SKM-1 (cell line): ENCODE results near the gene DDAH2.

Experiments used
- DNase-seq: peaks from one replicate; lab custom pipeline; 2025; ENCODE audit not compliant: unreplicated experiment; lab: John Stamatoyannopoulos, UW

The DDAH2 gene

DNA sequence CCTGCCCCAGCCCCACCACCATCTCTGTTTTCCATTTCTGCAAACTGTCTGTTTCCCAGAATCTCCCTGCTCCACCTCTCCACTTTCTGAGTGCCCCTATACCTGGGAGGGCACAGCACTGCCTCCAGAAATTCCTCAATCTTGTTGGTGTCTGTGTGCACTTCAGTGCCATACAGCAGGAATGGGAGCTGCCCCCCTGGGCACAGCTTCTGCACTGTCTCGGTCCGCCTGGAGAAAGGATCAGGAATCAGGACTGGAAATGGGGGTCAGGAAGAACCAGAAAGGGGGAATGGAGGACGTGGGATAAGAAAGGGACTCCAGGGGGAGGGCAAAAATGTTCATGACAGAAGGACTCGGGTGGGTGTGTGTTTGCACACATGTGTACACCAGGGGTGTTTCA is 4.6 kb upstream of the DDAH2 start:
- no peak for DNase-seq

DNA sequence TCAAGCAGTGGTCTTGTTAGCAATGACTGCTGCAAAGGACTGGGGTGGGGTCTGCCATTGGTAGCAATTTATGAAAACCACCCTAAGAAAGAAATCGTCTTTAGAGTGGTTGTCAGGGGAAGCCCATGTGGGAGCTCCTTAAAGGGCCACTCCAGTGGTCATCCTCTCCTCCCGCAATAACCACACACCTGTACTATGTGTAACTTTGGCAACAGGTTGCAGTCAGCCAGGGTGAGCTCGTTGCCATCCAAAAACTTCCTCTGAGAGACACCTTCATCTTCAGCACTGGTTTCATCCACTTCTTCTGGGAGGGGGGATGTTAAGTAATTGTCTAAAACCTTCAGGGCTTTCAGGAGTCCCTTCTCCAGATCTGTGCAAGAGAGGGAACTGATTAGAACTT is 2.9 kb upstream of the DDAH2 start:
- no peak for DNase-seq

DNA sequence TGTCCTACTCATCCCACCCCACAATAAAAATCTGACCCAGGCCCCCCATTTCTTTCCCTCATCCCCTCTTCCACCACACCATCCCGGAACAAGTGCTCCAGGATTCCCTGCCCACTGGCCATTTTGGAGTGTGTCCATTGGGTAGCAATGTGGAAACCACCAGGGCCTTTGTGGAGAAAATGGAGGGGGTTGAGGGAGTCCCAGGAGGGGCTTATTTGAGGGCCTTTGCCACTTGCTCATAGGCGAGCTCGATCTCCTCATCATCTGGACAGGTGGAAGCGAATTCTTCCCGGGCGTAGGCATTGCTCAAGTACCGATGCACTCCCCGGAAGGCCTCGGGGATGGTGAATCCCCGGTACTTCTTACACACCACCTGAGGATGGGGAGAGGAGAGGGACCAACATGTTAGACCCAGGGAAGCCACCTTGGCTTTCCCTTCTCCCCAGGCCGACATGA is 1.6 kb upstream of the DDAH2 start:
- no peak for DNase-seq

DNA sequence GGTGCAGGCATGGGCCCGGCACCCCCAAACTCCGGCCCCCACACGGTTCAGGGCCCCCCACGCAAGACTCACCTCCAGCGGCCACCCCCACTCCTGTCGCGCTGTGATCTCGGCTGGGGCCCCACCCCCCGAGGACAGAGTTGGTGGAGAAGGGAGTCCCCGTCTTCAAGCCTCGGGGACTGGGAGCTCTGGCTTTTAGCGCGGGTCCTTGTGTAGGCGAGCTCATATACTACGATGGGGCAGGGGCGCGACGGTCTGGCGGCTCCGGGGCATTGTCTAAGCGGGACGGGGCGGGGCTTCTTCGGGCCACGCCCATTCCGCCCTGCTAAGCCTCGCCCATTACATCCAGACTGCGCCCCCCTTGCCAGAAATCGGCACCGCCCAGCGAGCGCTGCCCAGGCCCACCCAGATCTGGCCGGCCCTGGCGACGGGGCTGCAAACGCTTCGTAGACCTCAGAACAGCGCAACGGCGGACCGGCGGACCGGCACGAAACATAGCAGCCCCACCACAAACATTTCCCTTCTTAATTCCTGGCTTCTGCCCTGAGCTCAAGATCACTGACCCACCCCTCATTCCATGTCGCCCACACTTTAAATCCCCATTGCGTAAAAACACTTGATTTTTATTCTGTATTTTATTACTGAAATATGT is 1.0 kb upstream of the DDAH2 start:
- no peak for DNase-seq

DNA sequence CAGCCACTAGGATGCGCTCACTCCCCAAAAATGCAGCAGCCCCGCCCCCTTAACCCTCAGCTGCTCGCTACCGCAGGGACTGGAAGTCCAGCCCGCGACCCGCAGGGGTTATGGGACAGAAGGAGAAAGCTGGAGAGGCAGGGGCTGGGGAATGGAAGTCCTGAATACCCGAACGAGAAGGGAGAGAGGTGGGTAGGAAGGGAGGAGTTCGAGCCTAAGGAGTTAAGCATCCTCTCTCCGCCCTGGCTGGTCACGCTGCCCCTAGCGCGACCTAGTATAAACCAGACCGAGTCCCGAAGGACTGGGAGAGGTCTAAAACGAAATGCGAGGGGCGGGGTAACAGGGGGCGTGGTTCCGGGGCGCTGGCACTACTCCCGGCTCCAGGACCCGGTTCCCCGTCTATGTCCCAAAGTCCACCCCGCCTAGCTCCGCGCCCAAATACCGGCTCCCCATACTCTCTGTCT is 448 bp upstream of the DDAH2 start:
- DNase-seq: no peak

DNA sequence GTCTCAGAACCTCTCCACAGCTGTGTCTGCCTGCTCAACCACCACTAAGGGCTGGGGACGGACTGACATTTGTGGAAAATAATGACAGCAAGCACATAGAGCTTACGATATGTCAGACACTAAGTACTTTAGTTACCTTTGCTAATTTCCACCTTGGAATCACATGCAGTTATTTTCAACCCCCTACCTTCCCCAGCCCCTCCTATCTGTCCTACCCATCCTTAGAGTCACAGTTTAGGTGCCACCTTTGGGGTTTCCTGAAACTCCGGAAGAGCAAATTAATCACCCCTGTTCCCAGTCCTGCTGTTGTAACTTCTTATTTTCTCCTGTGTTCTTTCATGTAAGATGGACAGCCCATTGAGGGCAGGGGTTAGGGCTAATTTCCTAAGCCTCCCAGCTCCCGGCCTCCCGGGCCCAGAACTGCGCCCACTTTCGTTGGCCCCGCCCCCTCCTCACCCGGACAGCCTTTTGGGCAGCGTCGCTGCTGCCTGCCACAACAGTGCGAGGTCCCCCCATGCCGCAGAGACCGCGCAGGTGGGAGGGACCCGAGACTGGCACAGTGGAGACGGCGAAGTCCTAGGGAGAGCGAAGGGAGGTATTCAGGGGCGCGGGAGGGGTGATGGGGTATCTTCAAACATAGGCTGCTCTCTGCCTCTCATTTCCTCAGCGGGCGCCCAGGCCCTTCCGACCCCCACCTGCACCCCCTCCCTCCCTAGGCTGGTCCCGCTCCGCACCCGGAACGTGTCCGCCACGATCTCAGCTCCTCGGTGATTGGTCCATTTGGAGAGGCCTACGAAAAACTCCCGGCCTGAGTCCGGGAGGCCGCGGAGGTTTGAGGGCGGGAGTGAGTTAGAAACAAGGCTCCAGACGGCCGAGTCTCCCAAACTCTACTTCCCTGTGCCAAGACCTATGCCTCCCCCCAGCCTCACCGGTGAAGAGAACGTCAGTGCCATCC is 1.1 kb downstream of the DDAH2 start:
- peak; percentile 90 for DNase-seq

DNA sequence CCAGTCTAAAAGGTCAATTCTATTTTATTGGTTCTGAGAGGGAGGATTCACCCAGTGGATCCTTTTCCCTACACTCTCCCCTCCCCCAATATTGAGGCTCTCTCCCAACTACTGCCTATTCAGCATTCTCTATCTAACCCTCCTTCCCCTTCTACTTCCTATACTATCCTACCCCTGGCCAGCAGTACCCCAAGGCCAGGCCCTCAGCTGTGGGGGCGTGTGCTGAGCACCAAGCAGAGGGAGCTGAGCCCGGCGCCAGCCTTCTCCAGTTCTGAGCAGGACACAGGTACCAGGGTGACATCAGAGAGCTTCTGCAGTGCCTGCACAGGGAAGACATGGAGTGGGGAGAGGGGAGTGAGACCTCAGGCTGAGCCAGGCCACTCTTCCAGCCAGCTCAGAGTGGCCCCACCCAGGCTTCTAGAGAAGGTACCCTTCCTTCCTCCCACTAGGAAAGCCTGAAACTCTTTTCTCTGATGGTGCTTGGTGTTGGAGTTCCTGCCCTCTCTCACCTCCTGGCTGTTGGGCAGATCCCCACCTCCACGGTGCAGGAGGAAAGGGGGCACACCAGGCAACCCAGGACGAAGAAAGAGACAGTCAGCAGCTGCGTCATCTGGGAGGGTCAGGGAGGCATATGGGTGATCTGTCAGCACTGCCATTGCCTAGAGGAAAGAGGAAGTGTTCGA is 1.9 kb downstream of the DDAH2 start:
- DNase-seq: no peak

DNA sequence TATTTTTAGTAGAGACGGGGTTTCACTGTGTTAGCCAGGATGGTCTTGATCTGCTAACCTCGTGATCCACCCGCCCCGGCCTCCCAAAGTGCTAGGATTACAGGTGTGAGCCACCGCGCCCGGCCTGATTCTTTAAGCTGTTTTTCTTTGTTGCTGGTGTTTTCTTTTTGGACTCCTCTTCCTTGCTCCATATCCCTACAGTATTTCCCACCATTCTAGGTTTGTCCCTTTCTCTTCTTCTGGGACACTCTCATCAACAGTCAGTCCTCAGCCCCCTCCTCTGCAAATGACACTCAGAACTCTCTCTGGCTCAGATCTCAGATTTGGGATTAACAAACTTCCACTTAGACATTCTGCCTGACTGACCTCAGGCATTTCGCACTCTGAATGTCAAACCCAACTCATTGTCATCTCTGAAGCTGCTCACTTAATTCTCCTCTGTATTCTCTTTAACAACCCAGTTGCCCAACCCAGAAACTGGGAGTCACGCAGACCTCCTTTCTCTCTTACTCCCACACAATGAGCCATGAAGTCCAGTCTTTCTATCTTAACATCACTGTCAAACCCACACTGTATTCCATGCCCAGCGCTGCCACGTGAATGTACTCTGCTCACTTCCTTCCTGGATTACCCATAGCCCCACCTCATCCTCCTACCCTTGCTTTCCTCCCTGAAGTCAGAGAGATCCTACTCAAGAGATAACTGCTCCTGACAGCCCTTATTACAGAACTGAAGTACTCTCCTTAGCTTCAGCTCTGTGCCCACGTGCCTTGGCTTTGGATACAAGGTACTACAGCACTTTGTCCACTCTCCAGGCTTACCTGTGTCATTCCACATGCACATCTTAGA is 3.4 kb downstream of the DDAH2 start:
- no peak for DNase-seq

DNA sequence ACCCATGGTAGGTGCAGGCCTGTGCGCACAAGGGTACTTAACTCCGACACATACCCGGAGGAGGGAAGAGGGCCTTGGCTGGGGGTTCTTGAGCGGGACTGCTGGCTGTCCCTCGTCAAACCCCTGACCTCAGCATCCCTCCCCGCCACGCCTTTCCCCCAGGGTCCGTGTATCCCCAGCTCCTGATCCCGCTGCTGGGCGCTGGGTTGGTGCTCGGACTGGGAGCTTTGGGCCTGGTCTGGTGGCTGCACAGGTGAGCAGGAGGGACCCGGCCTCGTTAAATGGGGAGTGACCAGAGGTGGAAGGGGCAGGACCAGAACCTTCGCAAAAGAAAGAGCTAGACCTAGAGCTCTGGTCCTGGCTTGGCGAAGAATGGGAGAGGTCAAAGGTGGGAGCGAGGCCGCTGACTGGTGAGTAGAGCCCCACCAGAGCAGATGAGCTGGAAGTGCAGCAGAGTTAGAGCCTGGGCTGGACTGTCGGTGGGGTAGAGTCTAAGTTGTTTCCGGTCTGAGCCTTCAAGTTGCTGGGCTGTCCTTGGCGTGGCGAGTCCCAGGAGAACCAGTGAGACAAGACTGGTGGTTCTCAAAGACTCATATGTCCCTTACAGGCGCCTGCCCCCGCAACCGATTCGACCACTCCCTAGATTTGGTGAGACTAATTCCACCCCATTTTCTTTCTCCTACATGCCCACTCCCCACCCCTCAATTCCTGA is 5.0 kb downstream of the DDAH2 start:
- no peak for DNase-seq

DNA sequence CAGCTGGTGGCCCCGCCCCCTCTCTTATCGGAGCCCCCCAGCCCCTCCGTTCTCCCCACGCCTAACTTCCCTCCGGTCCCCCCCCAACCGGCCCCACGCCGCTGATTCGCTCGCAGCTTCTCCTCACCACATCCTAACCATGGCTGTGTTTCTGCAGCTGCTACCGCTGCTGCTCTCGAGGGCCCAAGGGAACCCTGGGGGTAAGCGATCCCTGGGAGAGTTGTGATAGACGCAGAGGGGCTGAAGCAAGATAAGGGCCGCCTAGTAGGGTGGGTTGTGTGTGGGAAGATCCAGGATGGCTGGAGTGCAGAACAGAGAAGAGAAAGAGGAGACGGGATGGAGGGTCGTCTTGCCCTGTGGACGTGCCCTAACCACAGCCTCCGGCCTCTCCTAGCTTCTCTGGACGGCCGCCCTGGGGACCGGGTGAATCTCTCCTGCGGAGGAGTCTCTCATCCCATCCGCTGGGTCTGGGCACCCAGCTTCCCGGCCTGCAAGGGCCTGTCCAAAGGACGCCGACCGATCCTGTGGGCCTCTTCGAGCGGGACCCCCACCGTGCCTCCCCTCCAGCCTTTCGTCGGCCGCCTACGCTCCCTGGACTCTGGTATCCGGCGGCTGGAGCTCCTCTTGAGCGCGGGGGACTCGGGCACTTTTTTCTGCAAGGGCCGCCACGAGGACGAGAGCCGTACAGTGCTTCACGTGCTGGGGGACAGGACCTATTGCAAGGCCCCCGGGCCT is 5.7 kb downstream of the DDAH2 start, which contains the start of gene MPIG6B:
TSS of gene MPIG6B (plus strand) at position 129 of the 735 bp plus-strand sequence. CDS start at position 140, 11 bp downstream.
- DNase-seq: no peak

DNA sequence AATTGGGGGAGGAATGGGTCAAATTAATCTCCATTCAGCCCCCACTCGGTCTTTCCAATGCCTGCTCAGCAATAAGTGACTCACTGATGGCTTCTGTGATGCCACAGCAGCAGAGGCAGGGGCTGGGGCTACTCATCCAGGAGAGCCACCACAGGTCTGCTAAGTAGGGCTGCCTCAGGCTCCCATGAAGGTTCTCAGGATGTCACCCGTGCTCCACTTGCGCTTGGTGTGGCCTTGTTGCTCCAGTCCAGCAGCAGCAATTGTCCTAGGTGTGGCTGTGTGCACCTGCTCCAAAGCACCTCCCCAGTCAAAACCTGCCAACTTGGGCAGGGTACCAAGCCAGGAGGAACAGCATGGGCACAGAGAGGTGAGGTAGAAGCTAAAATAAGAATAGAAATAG is 6.9 kb downstream of the DDAH2 start:
- DNase-seq: no peak

DNA sequence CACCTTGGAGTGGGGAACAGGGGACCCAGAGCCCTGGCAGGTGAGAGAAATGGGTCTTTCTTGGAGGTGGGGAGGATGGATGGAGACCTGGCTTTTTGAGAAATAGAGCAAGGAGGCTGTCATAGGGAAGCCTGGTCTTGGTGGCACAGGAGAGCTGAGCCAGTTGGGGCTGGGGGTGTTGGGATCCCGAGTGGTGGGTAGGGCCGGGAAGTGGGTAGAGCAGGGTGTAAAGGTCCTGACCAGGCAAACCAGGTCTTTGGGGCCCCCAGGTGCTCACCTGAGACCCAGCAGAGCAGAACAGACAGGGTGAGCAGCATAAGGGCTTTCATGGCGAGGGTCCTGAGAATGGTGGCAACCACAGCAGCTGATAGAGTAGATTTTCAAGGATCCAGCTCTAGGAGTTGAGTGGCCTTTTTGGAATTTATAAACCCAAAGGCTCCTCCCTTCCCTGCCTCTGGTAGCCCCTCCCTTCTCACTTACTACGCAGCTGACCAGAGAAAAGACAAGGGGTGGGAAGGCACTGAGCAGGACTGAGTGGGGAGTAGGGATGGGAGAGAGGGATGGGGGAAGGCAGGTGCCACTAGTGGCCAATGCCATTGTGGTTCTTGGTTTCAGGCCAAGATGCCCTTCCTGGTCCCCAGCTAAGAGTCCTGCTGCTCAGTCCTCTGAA is 7.6 kb downstream of the DDAH2 start, which contains the start of gene LY6G6C:
TSS of gene LY6G6C (minus strand) at position 396 of the 670 bp plus-strand sequence. CDS start at position 329, 67 bp downstream.
- DNase-seq: no peak

DNA sequence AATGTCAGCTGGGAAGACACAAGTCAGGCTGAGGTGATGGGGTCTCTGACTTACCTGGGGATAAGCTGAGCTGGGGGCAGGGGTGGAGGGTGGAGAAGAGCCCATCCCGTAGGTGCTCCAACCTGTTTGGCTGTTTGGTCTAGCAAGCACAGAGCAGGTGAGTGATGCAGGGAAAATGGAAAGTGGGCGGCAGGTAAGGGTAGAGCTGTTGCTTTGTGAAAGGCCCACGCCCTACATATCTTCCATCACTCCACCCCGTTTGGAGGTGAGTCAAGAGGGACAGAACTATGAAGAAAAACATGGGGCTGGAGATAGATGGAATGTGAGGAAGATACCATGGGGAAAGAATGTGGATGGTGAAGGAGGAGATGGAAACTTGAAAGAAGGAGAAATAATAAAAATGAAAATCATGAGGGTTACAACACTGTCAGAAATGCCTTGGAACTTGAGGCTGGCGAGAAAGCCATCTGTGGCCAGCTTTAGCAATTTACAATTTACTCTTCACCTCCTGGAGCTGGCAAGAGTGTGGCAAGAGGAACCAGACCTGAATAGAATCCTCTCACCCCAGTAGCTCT is 8.8 kb downstream of the DDAH2 start:
- no peak for DNase-seq

DNA sequence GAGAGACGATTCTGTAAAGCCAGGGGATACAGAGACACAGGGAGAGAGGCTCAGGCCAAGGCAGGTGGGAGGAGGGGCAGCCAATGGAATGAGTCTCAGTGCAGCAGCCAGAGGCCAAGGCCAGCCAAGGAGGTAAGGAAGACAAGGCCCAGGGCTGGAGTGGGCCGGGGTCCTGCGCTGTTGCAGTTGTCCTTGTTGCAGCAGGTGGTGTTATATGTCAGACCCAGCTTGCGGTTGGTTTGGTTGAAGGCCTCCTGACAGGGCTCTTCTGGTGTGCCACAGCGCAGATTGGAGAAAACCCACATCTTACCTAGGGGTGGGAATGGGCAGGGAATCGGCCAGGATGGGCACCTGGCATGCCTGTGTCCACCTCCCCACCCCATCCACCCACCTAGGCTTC is 10.1 kb downstream of the DDAH2 start:
- DNase-seq: no peak

DNA sequence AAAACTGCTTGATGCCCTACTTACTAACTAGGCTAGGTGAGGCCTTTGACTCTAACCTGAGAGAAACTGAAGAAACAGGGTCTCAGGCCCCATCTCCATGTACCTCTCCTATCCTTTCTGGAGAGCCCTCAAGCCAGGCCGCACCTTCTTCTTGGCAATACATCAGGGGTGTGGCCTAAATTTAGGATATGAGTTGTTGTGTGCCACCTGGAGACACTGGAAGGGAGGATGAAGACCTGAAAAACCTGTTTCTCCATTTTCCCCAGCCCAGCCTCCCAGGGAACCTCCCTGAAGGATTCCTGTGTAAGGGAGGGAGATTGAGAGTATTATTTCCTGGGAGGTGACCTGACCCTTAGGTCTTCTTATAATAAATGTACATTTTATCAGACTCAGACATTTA is 10.8 kb downstream of the DDAH2 start:
- no peak for DNase-seq

DNA sequence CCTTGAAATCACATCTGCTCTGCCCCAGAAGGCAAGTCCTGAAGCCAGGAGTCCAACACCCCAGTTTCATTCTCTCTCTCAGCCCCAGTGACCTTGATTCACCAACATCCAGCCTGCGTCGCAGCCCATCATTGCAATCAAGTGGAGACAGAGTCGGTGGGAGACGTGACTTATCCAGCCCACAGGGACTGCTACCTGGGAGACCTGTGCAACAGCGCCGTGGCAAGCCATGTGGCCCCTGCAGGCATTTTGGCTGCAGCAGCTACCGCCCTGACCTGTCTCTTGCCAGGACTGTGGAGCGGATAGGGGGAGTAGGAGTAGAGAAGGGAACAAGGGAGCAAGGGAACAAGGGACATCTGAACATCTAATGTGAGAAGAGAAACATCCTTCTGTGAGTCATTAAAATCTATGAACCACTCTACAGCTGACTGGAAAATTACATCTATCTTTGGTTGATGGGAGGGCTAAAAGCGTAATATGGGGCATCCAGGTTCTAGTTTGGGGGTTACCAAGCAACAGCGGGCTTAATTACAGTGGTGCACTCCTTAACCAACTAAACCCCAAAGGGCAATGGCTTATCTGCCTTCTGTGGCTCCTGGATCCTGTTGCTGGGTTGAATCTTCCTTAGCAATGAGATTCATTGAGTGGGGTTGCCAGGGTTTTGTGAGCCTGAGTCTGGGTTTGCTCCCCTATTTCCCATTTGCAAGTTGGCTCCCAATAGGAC is 11.4 kb downstream of the DDAH2 start:
- no peak for DNase-seq
